ENCODE results near the gene TAB2. TPM values are rescaled to one million over a fixed set of nuclear protein-coding genes. Genes with fewer than 3 reads are reported as not detected.
A peak's percentile ranks its signal among the peaks of the same experiment; 100 is the strongest.

TAB2 gene
- total and polyA plus RNA-seq, 9 of the 15 experiments (the other 6 are each of a cell fraction or from before 2014, with no cell fraction given) = 9.1 to 38.3 (median 18.6) TPM

DNA sequence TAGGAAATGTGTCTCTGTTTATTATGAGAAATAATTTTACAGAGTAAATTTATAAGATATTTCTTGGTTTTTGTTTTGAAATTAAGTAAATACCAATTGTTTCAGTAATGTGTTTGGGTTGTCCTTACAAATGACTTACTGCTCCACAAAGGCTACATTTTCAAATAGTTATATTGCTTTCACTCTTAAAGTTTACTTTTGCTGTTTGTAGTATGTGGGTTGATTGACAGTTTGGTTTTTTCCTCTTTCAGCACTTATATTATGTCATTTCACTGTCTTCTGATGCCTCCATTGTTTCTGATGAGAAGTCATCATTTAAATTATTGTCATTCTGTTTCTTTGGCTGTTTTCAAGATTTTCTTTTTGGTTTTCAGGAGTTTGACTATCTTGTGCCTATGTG is 47.7 kb downstream of the TAB2 start:
- no peak for DNase-seq (ENCODE audit: extremely low read depth in 1 of 4, low spot score in 3 of 4)
- no peak overlapping the region for H3K27ac ChIP-seq (ENCODE audit: extremely low read depth, low read depth, low read length)
- H3K9me1 ChIP-seq (ENCODE audit: control insufficient read depth, insufficient read depth, low read length) = peaks cover 3% of the 10 kb centered on the region
- POLR2A ChIA-PET = no interaction called here
- ATAC-seq = no peak
- H3K4me1 ChIP-seq (replicated peaks in 1 of 2; ENCODE audit: control insufficient read depth in 2 of 2, insufficient read depth in 2 of 2, low read length in 2 of 2) = peaks cover 0 to 11% of the 10 kb centered on the region in 2 experiments; a peak in 3 of 5 replicates
- H2AFZ ChIP-seq (ENCODE audit: low read depth, low read length) = no peak overlapping the region
- peaks cover 13% of the 10 kb centered on the region; the same call in 1 of the 2 replicates for H4K20me1 ChIP-seq (replicated peaks; ENCODE audit: control insufficient read depth, insufficient read depth, low read length)
- peaks cover 71% of the 10 kb centered on the region for H3K79me2 ChIP-seq (ENCODE audit: control insufficient read depth, insufficient read depth, low read length)
- no peak overlapping the region for H3K4me3 ChIP-seq
- TF ChIP-seq, protein P1, sequence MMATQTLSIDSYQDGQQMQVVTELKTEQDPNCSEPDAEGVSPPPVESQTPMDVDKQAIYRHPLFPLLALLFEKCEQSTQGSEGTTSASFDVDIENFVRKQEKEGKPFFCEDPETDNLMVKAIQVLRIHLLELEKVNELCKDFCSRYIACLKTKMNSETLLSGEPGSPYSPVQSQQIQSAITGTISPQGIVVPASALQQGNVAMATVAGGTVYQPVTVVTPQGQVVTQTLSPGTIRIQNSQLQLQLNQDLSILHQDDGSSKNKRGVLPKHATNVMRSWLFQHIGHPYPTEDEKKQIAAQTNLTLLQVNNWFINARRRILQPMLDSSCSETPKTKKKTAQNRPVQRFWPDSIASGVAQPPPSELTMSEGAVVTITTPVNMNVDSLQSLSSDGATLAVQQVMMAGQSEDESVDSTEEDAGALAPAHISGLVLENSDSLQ (IDR thresholded peaks at IDR 0.05) = peak; percentile 86
- TF ChIP-seq ZNF316 (IDR thresholded peaks at IDR 0.05) (0 out of 2 replicates have a peak, but pooled peaks have one; percentile 12), KAT2B (IDR thresholded peaks at IDR 0.05; ENCODE audit: low read depth, low read length) (no peak), MEIS2 (IDR thresholded peaks at IDR 0.05; ENCODE audit: partially characterized antibody) (peak; percentile 26), CHD1 (IDR thresholded peaks at IDR 0.05; ENCODE audit: low read length) (no peak), TEAD2 (tag; IDR thresholded peaks at IDR 0.05) (no peak), DMBX1 (CRISPR knock-in tag; IDR thresholded peaks at IDR 0.05; ENCODE audit: borderline replicate concordance) (no peak), NEUROD1 (IDR thresholded peaks at IDR 0.05; ENCODE audit: borderline replicate concordance, low read depth, low read length, partially characterized antibody) (no peak)
- TF ChIP-seq, protein P2, sequence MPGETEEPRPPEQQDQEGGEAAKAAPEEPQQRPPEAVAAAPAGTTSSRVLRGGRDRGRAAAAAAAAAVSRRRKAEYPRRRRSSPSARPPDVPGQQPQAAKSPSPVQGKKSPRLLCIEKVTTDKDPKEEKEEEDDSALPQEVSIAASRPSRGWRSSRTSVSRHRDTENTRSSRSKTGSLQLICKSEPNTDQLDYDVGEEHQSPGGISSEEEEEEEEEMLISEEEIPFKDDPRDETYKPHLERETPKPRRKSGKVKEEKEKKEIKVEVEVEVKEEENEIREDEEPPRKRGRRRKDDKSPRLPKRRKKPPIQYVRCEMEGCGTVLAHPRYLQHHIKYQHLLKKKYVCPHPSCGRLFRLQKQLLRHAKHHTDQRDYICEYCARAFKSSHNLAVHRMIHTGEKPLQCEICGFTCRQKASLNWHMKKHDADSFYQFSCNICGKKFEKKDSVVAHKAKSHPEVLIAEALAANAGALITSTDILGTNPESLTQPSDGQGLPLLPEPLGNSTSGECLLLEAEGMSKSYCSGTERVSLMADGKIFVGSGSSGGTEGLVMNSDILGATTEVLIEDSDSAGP (CRISPR knock-in tag; IDR thresholded peaks at IDR 0.05) = no peak
- TF ChIP-seq, protein P3, sequence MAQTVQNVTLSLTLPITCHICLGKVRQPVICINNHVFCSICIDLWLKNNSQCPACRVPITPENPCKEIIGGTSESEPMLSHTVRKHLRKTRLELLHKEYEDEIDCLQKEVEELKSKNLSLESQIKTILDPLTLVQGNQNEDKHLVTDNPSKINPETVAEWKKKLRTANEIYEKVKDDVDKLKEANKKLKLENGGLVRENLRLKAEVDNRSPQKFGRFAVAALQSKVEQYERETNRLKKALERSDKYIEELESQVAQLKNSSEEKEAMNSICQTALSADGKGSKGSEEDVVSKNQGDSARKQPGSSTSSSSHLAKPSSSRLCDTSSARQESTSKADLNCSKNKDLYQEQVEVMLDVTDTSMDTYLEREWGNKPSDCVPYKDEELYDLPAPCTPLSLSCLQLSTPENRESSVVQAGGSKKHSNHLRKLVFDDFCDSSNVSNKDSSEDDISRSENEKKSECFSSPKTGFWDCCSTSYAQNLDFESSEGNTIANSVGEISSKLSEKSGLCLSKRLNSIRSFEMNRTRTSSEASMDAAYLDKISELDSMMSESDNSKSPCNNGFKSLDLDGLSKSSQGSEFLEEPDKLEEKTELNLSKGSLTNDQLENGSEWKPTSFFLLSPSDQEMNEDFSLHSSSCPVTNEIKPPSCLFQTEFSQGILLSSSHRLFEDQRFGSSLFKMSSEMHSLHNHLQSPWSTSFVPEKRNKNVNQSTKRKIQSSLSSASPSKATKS (CRISPR knock-in tag; IDR thresholded peaks at IDR 0.05) = no peak
- H3K27me3 ChIP-seq (ENCODE audit: control insufficient read depth in 2 of 2, insufficient read depth in 2 of 2, low read length in 2 of 2) = no peaks in the 10 kb centered on the region
- H3K4me2 ChIP-seq (ENCODE audit: insufficient read depth, low read length) = no peak overlapping the region
- H3K36me3 ChIP-seq (ENCODE audit: control insufficient read depth, insufficient read depth, low read length) = peaks cover 5% of the 10 kb centered on the region; the same call in 1 of the 3 replicates
- H3K9me3 ChIP-seq (replicated peaks; ENCODE audit: control insufficient read depth, insufficient read depth, low read depth, low read length) = no peaks in the 10 kb centered on the region
- no TSS peak for BruUV-seq (replicated peaks)
- FAIRE-seq = no peak
- in situ Hi-C loops (cut with MboI) (no loop called here), intact Hi-C loops (cut with micrococcal nuclease) (no loop called here)
- H3K9ac ChIP-seq (ENCODE audit: insufficient read depth in 1 of 2, low read depth in 2 of 2, low read length in 2 of 2) = no peak overlapping the region
- CTCF ChIA-PET (ENCODE audit: low intra/inter-chr PET ratio) = no interaction called here
